Ectodermal cell (in vitro differentiated cells): Measurements from ENCODE around the gene OR4E2.

Experiments used
- H3K27ac ChIP-seq: 2 replicates; pipeline ENCODE4 v1.7.0; 2013; ENCODE audit warnings: mild to moderate bottlenecking, low read depth, low read length; ENCODE audit not compliant: insufficient read depth, poor library complexity, severe bottlenecking
- H3K27me3 ChIP-seq: 2 replicates; pipeline ENCODE4 v1.7.0; 2013; ENCODE audit warnings: mild to moderate bottlenecking, low read length; ENCODE audit not compliant: insufficient read depth, control insufficient read depth, poor library complexity, severe bottlenecking
- H3K36me3 ChIP-seq: one replicate; pipeline ENCODE4 v1.7.0; 2013; ENCODE audit warnings: low read length; ENCODE audit not compliant: control insufficient read depth, insufficient read depth
- H3K4me1 ChIP-seq: one replicate; pipeline ENCODE4 v1.7.0; 2013; ENCODE audit warnings: low read length; ENCODE audit not compliant: control insufficient read depth, insufficient read depth
- H3K4me3 ChIP-seq: 2 replicates; pipeline ENCODE4 v1.7.0; 2013; ENCODE audit warnings: low read depth, low read length, control low read depth; ENCODE audit not compliant: insufficient read depth
- H3K9me3 ChIP-seq: 2 replicates; pipeline ENCODE4 v1.7.0; 2013; ENCODE audit warnings: mild to moderate bottlenecking, low read length, moderate library complexity; ENCODE audit not compliant: control insufficient read depth
- WGBS, 2 experiments: methylation state at CpG; one replicate each; pipeline ENCODE4 v1.1.7; 2013; ENCODE audit warnings: missing lambda C conversion rate in 2 of 2; 5-methylcytosine and 5-hydroxymethylcytosine counted together

The OR4E2 gene

DNA sequence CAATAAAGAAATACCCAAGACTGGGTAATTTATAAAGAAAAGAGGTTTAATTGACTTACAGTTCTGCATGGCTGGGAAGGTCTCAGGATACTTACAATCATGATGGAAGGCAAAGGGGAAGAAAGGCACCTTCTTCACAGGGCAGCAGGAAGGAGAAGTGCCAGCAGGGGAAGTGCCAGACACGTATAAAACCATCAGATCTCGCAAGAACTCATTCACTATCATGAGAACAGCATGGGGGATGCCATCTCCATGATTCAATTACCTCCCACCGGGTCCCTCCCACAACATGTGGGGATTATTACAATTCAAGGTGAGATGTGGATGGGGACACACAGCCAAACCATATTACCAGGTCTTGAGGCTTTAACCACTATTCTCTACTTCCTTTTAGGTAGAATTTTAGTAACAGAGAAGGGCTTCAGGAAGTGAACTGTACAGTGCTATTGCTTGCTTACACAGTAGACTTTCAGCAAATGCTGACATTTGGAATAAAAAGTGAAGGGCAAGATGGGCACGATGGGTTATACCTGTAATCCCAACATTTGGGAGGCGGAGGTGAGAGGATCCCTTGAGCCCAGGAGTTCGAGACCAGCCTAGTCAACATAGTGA, 60.8 kb downstream of the OR4E2 start:
- 84 to 91% methylated on average over 6 of the region's 6 CpGs for WGBS, 2 experiments
- H3K27me3 ChIP-seq, result no peaks in the 10 kb centered on the region
- no peaks in the 10 kb centered on the region for H3K9me3 ChIP-seq
- H3K27ac ChIP-seq, result no peak overlapping the region
- H3K4me3 ChIP-seq, result no peak overlapping the region
- H3K36me3 ChIP-seq, result no peaks in the 10 kb centered on the region
- H3K4me1 ChIP-seq, result no peaks in the 10 kb centered on the region
